Endothelial cell of umbilical vein (primary cell): Measurements from ENCODE around the gene CHST15.

Experiments
- EZH2 ChIP-seq: IDR thresholded peaks from 2 replicates; pipeline ENCODE4 v1.6.1; 2012; ENCODE audit warnings: borderline replicate concordance, low read depth, mild to moderate bottlenecking, moderate library complexity, low read length, inconsistent platforms; ENCODE audit not compliant: severe bottlenecking
- JUN ChIP-seq: IDR thresholded peaks from 2 replicates; pipeline ENCODE4 v1.6.1; 2011; ENCODE audit warnings: borderline replicate concordance, low read depth; ENCODE audit not compliant: insufficient read length, insufficient read depth
- POLR2AphosphoS5 ChIP-seq: IDR thresholded peaks from 2 replicates; pipeline ENCODE4 v1.6.1; 2012; ENCODE audit warnings: low read depth, mild to moderate bottlenecking, control low read depth, low read length, moderate library complexity; ENCODE audit not compliant: insufficient read depth
- TF ChIP-seq, protein P1 (sequence below), 2 donors: IDR thresholded peaks; 1 replicate in 1 of 2; 2 replicates in 1 of 2; pipeline ENCODE4 v1.5.1; 2011; ENCODE audit warnings: low read length in 2 of 2, mild to moderate bottlenecking in 2 of 2, moderate library complexity in 2 of 2, control low read depth in 1 of 2, inconsistent platforms in 1 of 2, low read depth in 1 of 2; ENCODE audit not compliant: insufficient read depth in 1 of 2; ENCODE audit errors: extremely low read depth in 1 of 2

DNA sequence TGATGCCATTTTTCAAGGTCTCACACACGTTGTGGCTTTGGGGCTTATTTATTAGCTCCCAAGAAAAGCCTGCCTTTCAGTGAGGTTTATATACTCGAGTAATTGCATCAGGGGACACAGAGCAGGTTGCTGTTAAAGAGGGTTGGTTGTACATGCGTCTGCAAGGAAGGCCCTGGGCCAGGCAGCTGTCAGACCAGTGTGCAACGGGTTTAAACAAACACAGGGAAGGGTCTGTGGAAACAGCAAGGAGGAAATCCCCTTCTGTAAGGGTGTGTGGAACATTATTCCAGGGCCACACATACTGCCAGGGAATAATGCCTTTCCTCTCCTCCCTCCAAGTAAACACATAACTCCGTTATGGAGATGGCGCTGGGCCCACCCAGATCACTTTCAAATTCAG is 1.7 kb upstream of the CHST15 start:
- TF ChIP-seq, protein P1, sequence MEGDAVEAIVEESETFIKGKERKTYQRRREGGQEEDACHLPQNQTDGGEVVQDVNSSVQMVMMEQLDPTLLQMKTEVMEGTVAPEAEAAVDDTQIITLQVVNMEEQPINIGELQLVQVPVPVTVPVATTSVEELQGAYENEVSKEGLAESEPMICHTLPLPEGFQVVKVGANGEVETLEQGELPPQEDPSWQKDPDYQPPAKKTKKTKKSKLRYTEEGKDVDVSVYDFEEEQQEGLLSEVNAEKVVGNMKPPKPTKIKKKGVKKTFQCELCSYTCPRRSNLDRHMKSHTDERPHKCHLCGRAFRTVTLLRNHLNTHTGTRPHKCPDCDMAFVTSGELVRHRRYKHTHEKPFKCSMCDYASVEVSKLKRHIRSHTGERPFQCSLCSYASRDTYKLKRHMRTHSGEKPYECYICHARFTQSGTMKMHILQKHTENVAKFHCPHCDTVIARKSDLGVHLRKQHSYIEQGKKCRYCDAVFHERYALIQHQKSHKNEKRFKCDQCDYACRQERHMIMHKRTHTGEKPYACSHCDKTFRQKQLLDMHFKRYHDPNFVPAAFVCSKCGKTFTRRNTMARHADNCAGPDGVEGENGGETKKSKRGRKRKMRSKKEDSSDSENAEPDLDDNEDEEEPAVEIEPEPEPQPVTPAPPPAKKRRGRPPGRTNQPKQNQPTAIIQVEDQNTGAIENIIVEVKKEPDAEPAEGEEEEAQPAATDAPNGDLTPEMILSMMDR (IDR thresholded peaks at IDR 0.05; ENCODE audit: extremely low read depth in 1 of 2, insufficient read depth in 1 of 2, low read depth in 1 of 2, low read length in 2 of 2) = no peak
- TF ChIP-seq EZH2 (no peak), JUN (no peak), POLR2AphosphoS5 (no peak)
